NCI-H2227 (cell line): ENCODE data around the gene TCF3.

Experiments
- DNase-seq: peaks from one replicate; lab custom pipeline; 2025; ENCODE audit not compliant: unreplicated experiment; lab: John Stamatoyannopoulos, UW

TCF3 gene

DNA sequence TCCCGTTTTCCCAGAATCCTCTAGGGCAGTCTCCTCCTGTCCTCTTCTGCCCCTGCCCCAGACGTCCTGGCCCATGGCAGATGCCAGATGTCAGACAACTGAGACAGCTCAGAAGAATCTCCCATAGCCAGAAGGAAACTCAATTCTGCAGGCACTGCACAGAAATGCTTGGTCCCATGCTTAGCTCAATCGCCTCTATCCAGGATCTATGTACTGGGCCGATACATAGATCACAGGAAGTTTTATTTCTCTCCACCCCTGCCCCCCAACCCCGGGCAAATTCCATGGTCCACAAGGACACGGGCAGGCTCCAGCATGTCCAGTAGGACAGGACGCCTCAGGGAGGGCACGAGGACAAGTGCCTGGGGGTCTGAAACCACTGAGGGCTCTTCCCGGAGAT, 64.5 kb downstream of the TCF3 start:
- DNase-seq: no peak

DNA sequence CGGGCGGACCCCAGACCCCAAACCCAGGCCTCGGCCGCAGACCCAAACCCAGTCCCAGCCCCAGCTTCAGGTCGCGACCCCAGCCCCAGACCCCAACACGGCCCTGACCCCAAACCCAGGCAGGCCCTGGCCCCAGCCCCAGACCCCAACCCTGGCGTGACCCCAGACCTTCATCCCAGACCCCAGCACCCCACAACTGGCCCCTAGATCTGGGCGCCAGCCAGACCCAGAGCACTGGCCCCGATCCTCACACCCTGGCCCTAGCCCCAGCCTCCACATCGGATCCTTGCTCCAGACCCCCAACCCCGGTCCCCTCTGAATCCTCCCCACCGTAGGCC, 67.2 kb downstream of the TCF3 start:
- DNase-seq: no peak

DNA sequence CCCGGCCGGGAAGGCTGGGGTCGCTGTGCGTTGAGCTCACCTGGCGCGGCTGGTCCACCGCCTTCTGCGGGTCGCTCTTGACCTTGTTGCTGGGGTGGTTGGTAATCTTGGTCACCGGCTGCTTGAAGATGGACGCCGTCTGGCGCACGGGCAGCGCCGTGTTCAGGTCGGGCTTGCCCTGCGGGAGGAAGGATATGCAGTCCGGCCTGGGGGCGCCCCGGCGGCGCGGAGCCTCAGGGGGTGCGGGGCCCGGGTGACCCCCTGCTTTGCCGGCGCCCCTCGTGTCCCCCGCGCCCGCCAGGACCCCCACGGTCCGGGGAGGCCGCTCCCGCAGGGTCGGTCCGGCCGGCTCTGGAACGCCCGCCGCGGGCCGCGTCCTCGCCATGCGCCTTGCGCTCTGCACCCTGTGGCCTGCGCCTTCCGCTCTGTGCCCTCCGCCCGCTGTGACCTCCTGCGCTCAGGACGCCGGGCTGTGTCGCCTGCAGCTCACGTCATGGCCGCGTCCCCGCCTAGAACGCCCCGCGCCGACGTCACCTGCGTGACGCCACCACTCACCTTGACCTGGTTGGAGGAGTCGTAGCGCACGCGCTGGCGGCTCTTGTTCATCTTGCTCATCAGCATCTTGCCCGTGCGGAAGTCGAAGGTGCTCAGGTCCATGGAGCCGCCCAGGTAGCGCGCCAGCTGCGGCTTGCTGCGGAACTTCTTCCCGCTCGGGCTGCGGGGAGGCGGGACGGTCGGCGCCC, 67.7 kb downstream of the TCF3 start:
- no peak for DNase-seq

DNA sequence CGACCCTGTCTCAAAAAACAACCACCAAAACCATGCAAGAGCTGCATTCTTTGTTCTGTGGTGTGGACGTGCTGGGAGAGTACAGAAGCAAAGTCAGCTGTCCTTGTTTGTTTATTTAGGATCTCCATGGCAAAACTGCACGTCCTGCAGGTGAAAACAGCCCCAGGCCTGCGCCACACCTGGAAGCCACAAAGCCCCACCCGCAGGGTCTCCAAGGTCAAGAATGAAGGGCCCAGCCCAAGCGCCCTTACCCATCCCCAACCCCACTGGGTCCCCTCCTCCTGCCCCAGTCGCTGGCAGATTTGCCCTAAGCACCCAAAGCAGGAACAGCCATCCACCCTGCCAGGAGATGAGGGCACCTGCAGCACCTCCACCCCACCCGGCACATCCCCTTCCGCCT, 70.2 kb downstream of the TCF3 start:
- DNase-seq: no peak

DNA sequence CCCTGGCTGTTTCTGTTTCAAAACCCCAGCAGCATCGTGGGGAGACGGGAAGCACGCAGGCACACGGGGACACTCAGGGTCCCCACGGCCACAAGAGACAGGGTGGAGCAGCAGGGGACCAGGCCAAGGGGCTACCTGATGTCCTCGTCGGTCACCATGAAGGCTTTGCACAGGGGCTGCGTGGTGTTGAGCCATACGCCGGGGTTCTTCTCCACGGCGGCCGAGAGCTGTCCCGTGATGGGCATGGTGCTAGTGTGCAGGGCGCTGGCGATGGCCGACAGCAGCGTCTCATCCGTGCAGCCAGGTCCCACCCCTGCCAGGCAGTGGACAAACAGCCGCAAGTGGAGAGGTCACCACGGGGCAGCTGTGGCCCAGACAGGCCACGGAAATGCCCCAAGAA, 71.5 kb downstream of the TCF3 start:
- DNase-seq: no peak

DNA sequence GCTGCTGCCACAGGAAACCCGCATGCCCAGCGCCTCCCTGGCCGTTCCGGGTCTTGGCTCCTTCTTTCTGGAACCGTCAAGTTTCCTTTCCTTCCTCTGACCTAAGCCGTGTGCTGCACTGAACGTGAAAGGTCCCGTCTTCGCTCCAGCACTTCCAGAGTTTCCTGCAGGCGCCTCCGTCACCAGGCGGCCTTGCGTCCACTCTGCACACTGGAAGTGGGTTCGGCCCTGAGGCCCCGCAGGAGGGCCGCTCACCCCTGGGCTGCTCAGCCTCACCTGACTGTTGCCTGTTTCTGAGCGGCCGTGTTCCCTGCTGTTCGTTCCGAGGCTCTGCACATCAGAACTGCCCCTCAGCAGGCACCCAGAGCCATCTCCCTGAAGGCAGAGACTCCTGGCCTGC, 72.0 kb downstream of the TCF3 start:
- DNase-seq: no peak

DNA sequence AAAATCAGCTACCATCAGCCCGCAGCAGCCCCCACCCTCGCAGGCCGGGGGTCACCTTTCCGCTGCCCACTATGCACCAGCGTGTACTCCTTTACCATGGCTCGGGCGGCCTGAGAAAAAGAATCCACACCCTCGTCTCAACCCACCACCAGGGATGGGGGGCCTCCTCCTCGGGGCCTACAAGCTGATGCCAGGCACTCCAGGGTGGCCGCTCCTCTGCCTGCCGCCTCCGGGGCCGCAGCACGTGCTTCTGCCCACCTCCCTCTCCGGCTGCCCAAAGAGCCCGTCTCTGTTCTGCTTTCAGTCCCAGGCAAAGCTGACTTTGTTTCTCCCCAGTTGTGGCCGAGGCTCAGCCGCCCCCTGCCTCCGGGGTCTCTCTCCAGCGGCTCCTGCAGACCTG, 73.2 kb downstream of the TCF3 start:
- no peak for DNase-seq

DNA sequence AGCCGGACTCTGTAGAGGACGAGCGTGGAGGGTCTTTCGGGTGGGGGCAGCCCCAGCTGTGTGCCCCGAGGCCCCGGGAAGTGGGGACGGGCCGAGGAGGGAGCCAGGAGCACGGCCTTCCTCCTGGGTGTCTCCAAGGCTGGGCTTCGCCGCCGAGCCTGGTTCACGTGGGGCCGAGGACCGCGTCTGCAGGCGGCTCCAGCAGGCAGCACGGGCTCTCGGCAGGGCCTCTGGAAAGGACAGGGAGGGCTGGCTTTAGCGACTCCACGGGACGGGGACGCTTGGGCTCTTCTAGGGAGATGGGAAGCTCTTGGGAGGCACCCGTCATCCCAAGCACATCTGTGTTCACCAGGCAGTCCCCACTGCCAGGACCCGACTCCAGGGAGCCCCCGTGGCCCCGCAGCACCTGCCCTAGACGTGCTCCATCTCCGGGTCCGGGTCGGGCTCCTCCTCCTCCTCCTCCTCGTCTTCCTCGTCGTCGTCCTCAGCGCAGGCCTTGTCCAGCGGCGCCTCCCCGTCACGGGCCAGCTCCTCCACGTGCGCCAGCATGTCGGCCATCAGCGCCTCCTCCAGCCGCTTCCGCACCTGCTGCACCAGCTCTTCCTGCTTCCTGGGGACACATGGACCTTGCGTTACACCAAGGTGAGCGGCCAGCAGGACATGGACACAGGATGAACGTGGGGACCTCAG, 74.3 kb downstream of the TCF3 start:
- no peak for DNase-seq

DNA sequence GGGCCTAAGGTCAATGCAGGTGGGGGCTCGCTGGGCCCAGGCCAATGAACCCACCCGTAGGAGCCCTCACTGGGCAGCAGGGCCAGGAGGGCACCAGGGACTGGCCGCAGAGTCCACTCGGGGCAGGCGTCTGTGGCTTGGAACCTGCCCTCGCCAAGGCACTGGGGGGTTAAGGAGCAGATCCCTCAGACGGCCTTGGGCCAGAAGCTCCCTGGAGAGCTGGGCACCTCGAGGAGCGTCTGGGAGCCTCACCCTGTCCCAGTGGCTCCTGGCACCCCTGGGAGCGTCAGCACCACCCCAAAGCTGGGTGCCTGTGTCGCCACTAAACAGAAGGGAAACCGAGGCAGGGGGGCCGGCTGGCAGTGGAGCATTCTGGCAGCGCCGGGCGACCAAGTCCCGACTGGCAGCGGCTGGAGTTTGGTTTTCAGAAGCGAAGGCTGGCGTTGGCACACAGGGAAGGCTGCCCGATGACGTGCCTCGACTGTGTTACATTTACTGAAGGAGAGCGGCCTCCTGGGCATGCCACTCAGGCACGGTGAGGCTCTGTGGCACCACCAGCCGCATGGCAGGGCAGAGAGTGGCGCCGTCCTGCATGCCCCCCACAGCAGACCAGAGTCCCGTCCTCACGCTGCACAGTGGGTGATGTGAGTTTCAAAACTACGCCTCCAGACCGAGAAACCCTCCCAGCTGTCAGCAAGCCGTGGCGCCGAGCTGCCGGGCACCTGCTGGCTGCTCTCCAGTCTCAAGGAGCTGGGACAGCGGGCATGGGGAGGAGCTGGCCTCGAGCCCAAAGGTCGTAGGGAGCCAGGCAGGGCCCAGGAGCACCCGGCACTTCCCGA, 75.1 kb downstream of the TCF3 start:
- DNase-seq: no peak

DNA sequence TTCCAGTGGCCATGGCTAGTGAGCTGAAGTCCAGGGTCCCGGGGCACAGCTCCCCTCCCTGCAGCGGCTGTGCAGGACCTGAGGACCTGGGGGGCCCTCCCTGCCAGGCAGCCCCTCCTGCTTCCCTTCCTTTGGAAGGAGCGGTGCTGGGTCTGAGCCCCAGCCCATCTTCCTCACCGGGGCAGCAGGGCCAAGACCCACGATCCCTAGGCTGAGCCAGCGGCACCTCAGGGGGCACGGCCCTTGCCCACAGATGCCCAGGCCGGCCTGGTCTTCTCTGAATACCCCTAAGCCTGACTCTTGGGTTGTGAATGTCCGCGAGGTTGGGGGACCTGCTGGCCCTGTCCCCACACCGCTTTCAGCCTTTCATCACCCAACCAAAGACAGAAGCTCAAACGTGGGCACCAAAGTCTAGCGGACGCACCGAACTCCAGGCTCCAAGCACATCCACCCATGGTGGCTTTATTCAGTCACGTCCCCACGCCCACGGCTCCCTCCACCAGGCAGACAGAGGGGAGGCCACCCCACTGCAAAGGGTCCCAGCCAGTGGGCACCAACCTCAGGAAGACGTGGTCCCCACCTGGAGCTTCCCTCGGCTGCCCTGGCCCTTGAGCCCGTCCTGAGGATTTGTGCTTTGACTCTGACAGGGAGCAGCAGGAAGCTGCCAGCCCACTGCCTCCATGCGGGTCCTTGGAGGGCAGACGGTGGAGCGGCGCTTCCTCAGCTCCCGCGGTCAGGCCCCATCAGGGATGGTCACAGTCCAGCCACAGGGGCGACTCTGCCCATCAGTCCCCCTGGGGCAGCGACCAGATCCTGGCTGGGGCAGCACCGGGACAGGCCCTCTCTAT, 75.9 kb downstream of the TCF3 start:
- DNase-seq: no peak

DNA sequence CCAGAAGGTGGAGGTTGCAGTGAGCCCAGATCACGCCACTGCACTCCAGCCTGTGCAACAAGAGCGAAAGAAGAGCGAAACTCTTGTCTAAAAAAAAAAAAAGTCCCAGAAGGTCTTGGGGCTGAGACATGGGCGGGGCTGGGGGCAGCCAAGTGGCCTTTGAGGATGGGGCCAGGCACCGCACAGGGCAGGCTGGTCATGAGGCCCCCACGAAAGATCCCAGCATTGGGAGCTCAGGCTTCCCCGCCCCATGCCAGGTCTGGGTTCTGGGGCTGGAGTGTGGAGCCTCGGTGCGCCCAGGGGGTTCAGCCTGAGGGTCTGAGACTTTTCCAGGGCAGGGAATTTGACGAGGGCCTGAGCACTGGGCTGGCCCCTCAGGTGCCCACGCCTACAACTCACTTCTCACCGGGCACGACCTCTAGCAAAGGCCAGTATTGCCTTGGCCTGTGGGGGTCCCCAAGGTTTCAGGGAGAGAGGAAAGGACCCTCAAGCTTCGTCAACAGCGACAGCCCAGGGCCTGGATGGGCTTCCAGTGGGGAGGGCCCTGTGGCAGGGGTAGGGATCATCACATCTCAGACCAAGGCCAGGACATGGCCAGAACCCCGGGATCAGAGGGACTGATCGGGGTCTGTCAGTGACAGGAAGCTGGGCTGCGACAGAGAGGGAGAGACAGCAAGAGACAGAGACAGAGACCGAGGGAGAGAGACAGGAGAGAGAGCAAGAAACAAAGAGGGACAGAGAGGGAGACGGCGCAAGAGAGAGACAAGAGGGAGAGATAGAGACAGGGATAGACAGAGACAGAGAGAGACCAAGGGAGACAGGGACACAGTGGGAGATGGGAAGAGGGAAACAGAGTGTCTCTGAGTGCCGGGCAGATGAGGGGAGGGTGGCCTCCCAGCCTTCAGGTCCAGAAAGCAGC, 76.8 kb downstream of the TCF3 start:
- DNase-seq: no peak

DNA sequence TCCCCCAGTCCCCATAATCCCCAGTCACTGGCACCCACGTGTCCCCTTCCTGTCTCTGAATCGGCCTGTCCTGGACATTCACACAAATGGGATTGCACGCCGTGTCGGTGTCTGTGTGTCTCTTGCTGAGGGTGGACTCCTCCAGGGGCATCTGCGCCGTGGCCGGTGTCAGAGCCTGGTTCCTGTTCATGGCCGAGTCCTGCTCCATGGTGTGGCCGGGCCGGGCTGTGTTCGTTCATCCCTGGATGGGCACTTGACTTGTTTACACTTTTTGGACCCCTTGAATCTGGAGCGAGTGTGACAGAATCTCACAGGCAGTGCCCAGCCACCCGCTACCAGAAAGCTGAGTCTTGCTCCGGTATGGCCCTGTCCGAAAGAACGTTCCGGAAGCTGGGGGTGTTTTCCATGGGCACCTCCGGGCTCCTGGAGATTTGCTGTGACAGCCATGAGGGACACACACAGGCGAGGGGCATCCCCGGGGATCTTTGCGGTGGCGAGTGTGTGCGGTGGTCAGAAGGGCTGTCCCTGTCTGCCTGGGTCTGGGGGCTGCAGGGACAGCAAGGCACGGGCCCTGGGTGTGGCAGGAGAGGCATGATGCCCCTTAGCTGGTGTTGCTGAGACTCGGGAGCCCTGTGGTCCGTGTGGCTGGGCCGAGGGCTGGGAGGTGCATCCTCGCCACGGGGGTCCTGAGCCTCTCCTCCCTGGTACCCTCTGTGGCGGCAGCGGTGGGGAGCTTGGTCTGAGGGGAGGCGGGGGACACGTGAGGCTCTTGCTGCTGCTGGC, 77.9 kb downstream of the TCF3 start:
- DNase-seq: no peak

DNA sequence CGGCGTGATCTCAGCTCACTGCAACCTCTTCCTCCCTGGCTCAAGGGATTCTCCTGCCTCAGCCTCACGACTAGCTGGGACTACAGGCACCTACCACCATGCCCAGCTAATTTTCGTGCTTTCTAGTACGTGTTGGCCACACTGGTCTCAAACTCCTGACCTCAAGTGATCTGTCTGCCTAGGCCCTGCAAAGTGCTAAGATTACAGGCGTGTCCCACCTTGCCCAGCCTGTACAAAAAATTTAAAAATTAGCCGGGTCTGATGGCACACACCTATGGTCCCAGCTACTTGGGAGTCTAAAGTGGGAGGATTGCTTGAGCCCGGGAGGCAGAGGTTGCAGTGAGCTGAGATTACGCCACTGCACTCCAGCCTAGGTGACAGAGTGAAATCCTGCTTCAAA, 79.6 kb downstream of the TCF3 start:
- no peak for DNase-seq

DNA sequence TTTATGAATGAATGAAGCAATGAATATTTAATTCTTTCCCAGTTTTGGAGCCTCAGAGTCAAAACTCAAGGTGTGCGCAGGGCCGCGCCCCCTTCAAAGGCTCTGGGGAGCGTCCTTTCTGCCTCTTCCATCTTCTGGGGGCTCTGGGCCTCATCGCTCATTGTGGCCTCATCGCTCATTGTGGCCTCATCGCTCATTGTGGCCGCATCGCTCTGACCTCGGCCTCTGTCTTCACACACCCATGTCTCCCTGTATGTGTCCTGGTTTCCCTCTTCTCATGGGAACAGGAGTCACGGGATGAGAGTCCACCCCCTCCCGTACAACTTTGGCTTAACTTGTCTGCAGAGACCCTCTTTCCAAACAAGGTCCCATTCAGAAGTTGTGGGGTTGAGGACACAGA, 81.1 kb downstream of the TCF3 start:
- DNase-seq: no peak

DNA sequence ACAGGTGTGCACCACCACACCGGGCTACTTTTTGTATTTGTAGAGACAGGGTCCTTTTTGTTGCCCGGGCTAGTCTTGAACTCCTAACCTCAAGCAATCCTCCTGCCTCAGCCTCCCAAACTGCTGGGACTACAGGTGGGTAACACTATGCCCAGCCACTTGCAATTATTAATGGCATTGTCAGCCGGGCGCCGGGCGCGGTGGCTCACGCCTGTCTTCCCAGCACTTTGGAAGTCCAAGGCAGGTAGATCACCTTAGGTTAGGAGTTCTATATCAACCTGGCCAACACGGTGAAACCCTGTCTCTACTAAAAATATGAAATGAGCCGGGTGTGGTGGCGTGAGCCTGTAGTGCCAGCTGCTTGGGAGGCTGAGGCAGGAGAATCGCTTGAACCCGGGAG, 81.6 kb downstream of the TCF3 start:
- DNase-seq: no peak

DNA sequence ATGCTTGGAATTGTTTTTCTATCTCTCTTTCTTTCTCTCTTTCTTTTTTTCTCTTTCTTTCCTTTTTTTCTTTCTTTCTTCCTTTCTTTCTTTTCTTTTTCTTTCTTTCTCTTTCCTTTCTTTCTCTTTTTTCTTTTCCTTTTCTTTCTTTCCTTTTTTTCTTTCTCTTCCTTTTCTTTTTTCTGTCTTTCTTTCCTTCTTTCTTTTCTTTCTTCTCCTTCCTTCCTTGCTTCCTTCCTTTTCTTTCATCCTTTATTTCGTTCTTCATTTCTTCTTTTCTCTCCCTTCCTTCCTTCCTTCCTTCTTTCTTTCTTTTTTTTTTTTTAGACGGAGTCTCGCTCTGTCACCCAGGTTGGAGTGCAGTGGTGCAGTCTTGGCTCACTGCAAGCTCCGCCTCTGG, 82.4 kb downstream of the TCF3 start:
- no peak for DNase-seq

DNA sequence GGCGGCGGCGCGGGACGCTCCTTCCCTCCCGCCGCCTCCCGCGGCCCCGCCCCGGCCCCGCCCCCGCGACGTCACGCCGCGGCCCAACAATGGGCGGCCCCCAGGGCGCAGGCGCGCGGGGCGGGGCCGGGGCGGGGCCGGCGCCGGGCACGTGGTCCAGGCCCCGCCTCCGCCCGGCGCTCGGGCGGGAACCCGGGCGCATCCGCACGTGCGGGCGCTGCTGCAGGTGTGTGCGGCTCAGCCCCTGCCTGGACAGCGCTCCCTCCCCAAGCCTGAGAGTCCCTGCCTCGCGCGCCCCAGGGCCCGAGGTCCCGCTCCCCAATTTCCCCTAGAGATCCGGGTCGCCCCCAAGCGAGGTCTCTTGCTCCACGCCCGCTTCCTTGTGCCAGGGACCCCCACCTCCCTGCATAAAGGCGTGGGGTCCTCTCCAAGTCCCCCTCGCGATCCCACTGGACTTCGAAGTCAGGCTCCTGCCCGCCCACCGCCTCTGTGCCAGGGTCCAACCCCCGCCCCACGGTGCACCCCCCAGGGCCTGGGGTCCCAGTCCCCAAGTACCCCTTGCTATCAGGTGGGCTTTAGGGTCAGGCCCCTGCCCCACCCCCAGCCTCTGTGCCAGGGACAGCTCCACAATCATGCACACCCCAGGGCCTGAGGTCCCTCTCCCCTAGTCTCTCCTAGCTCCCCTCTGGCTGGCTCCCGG, 83.9 kb downstream of the TCF3 start, which contains the start of gene MEX3D:
Gene MEX3D, minus strand, starts transcription at position 6 of the 700 bp plus-strand sequence. CDS start 267 bp downstream, outside the sequence.
- DNase-seq: peak; percentile 84

DNA sequence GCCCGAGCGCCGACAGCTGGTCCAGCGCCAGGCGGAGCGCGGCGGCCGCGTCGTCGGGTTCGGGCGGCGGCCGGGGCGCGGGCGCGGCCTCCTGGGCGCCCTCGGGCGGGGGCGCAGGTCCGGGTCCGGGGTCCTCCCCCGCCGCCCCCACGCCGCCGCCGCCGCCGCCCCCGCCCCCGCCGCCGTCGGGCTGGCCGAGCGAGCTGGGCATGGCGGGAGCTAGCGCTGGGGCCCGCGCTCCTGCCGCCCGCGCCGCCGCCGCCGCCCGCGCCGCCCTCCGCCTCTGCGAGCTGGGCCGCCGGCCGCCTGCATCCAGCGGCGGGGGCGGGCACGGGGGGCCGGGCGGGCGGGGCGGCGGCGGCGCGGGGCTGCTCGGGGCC, 84.6 kb downstream of the TCF3 start:
- no peak for DNase-seq
